Measurements from ENCODE around the gene CITED2. TPM values are rescaled to one million over a fixed set of nuclear protein-coding genes. Genes with fewer than 3 reads are reported as not detected.
A peak's percentile ranks its signal among the peaks of the same experiment; 100 is the strongest.

The CITED2 gene
- total RNA-seq, 1 donor from 2014 or later = 132 TPM

DNA sequence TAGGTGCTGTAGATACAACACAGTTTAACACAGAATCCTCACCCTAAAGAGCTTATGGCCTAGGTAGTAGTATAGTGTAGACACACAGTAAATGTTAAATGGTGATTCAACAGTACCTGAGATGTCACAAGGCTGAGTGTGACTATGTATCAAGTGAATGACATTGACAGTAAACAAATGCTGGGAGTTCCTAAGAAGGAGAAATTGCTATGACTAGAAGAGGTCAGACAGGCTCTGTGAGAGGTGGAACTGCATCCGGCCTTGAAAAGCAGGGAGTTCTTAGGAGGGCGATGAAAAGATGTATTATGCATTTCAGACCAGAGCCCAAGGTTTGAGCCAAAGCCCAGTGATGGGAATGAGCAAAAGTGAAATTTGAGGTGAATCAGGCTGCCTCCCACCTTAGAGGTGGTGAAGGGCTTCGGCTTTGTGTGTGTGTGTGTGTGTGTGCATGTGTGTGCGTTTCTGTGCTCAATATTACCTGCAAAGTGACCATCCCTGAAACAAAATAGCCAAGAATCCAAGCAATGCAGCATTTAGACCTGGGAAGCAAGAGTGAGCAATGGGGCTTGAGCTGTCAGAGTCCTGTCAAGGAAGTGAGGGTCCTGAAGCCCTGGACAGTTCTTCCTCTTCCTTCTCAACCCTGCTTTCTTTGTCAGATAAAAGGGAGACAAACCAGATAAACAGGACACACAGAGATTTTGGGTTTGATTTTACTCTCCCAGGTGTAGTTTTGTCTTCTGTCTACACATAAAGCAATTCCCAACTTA is 32.3 kb upstream of the CITED2 start:
- intact Hi-C loops (cut with DNase I) = no loop called here
- no peak for TF ChIP-seq POLR2AphosphoS5 (IDR thresholded peaks at IDR 0.05; ENCODE audit: insufficient read depth in 1 of 2, low read depth in 1 of 2)
- TF ChIP-seq, protein P1, sequence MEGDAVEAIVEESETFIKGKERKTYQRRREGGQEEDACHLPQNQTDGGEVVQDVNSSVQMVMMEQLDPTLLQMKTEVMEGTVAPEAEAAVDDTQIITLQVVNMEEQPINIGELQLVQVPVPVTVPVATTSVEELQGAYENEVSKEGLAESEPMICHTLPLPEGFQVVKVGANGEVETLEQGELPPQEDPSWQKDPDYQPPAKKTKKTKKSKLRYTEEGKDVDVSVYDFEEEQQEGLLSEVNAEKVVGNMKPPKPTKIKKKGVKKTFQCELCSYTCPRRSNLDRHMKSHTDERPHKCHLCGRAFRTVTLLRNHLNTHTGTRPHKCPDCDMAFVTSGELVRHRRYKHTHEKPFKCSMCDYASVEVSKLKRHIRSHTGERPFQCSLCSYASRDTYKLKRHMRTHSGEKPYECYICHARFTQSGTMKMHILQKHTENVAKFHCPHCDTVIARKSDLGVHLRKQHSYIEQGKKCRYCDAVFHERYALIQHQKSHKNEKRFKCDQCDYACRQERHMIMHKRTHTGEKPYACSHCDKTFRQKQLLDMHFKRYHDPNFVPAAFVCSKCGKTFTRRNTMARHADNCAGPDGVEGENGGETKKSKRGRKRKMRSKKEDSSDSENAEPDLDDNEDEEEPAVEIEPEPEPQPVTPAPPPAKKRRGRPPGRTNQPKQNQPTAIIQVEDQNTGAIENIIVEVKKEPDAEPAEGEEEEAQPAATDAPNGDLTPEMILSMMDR (IDR thresholded peaks at IDR 0.05) = no peak
- TF ChIP-seq POLR2A (IDR thresholded peaks at IDR 0.05) = no peak
- no peak for DNase-seq (ENCODE audit: extremely low spot score in 2 of 2)
- Histone ChIP-seq H3K4me3 (no peak overlapping the region), H3K27ac (no peak overlapping the region), H3K36me3 (no peaks in the 10 kb centered on the region), H3K9me3 (no peaks in the 10 kb centered on the region), H3K4me1 (no peaks in the 10 kb centered on the region), H3K27me3 (no peaks in the 10 kb centered on the region)

DNA sequence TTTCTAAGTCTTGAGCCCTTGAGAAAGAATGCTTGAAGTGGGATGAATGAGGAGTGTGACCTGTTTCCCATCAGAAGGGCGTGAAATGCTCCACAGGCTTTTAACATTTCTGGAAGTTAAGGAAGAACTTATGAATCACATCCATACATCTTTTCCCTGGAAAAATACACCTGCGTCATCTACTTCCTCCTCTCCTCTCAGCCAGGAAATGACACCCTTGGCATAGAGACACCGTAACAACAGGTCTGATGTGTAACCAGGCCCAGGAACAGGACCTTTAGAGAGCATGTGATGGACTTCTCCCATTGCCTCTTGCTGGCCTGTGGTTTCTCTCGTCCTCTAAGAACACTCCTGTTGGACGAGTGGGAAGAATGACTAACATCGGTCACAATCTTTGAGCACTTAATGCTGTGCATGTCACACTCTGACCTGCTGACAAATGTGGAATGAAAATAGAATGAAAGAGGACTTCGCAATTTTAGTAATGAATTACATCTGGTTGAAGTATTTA is 28.5 kb upstream of the CITED2 start:
- intact Hi-C loops (cut with DNase I) = no loop called here

DNA sequence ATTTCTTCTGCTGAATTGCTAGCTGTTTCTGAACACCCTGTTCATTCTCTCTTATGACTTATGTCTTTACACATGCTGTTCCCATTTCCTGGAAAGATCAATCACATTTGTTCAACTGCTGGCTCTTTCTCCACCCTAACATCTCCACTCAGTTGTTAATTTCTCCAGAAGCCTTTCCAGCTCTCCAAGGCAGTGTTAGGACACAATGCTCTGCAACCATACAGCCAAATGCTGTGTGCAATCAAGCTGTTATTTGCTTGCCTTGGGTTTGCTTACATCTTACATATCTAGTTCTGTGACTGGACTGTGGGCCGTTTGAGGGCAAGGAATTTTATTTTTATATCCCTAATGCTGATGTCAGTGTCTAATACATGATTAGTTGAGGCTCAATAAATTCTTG is 24.2 kb upstream of the CITED2 start:
- Histone ChIP-seq H3K27me3 (no peaks in the 10 kb centered on the region), H3K36me3 (no peaks in the 10 kb centered on the region), H3K4me1 (no peaks in the 10 kb centered on the region), H3K9me3 (no peaks in the 10 kb centered on the region), H3K27ac (no peak overlapping the region), H3K4me3 (no peak overlapping the region)
- intact Hi-C loops (cut with DNase I) = no loop called here
- DNase-seq (ENCODE audit: extremely low spot score in 2 of 2) = no peak
- TF ChIP-seq, protein P1 (IDR thresholded peaks at IDR 0.05) = no peak
- TF ChIP-seq POLR2AphosphoS5 (IDR thresholded peaks at IDR 0.05; ENCODE audit: insufficient read depth in 1 of 2, low read depth in 1 of 2) (no peak), POLR2A (IDR thresholded peaks at IDR 0.05) (no peak)

More for the DNA sequence above, 28.5 kb upstream of the CITED2 start:
- no peak overlapping the region for H3K4me3 ChIP-seq
- H3K27me3 ChIP-seq = no peaks in the 10 kb centered on the region
- H3K27ac ChIP-seq = peak overlapping the region; percentile 44
- H3K9me3 ChIP-seq = no peaks in the 10 kb centered on the region
- TF ChIP-seq POLR2AphosphoS5 (IDR thresholded peaks at IDR 0.05; ENCODE audit: insufficient read depth in 1 of 2, low read depth in 1 of 2) = no peak
- TF ChIP-seq, protein P1 (IDR thresholded peaks at IDR 0.05) = no peak
- TF ChIP-seq POLR2A (IDR thresholded peaks at IDR 0.05) = no peak
- DNase-seq (ENCODE audit: extremely low spot score in 2 of 2) = no peak
- no peaks in the 10 kb centered on the region for H3K36me3 ChIP-seq
- no peaks in the 10 kb centered on the region for H3K4me1 ChIP-seq

DNA sequence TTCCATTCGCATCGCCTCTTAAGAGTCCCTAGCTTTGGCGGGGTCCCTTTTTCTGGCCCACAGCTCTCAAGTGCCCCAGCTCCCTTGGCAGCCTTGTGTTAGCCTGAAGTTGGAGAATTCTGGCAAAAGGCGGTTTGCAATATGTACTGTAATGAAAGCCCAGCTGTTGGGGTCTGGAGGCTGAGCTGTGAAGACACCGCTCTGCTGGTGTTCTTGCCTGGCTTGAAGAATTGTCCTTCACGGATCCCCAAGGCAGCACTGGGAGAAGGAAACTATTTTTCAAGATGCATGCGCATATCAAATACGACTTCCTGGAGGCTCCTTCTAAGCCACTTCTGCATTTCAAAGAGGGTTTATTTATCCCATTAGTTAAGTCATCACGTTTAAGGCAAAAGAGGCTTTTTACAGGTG is 21.4 kb upstream of the CITED2 start:
- no peaks in the 10 kb centered on the region for H3K27me3 ChIP-seq
- H3K27ac ChIP-seq = no peak overlapping the region
- no peaks in the 10 kb centered on the region for H3K9me3 ChIP-seq
- H3K36me3 ChIP-seq = no peaks in the 10 kb centered on the region
- no peak for DNase-seq (ENCODE audit: extremely low spot score in 2 of 2)
- intact Hi-C loops (cut with DNase I) = no loop called here
- no peaks in the 10 kb centered on the region for H3K4me1 ChIP-seq
- TF ChIP-seq POLR2A (IDR thresholded peaks at IDR 0.05) = no peak
- TF ChIP-seq POLR2AphosphoS5 (IDR thresholded peaks at IDR 0.05; ENCODE audit: insufficient read depth in 1 of 2, low read depth in 1 of 2) = no peak
- TF ChIP-seq, protein P1 (IDR thresholded peaks at IDR 0.05) = no peak
- H3K4me3 ChIP-seq = no peak overlapping the region

DNA sequence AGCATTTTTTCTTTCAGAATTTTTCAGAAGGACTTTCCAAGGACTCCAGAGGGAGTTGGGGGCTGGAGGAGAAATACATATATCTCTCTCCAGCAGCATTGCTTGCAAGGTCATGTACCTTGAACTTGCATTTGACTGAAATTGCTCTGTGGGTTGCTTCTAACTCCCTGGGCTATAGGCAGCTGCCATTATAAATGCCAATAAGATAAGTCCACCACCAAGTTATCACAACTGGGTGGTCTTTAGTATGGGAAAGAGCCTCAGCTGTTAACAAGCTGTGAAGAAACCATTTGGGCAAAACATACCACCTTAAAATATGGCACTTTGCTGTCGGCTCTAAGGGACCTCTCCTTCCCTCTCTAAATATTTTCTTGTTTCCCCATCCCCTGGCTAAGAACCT is 20.9 kb upstream of the CITED2 start:
- H3K27me3 ChIP-seq = no peaks in the 10 kb centered on the region
- TF ChIP-seq POLR2AphosphoS5 (IDR thresholded peaks at IDR 0.05; ENCODE audit: insufficient read depth in 1 of 2, low read depth in 1 of 2) = no peak
- TF ChIP-seq POLR2A (IDR thresholded peaks at IDR 0.05) = no peak
- TF ChIP-seq, protein P1 (IDR thresholded peaks at IDR 0.05) = no peak

More for the DNA sequence above, 20.9 kb upstream of the CITED2 start:
- H3K36me3 ChIP-seq = no peaks in the 10 kb centered on the region
- H3K4me3 ChIP-seq = no peak overlapping the region
- no peaks in the 10 kb centered on the region for H3K4me1 ChIP-seq
- no peaks in the 10 kb centered on the region for H3K9me3 ChIP-seq
- H3K27ac ChIP-seq = no peak overlapping the region
- intact Hi-C loops (cut with DNase I) = no loop called here
- no peak for DNase-seq (ENCODE audit: extremely low spot score in 2 of 2)

All from vagina (tissue), 2 donors.